Right atrium auricular region (tissue), 2 donors: ENCODE measurements around the gene ABHD16A. TPM values are rescaled to one million over a fixed set of nuclear protein-coding genes. Genes with fewer than 3 reads are reported as not detected.
A peak's percentile ranks its signal among the peaks of the same experiment; 100 is the strongest.

Experiments
- DNase-seq: peaks from one replicate; pipeline ENCODE4 v3.0.0-alpha.2; 2019; ENCODE audit warnings: low spot score
- H3K27ac ChIP-seq, 2 donors: fragments of 200-600 bp; sonication (generic); 1 replicate in 1 of 2; 2 replicates in 1 of 2; pipeline ENCODE4 v1.5.1; 2016 to 2019
- H3K27me3 ChIP-seq, 2 donors: fragments of 200-600 bp; sonication (generic); one replicate each; pipeline versions ENCODE4 v1.5.1 to v1.6.0; 2017 to 2019
- H3K36me3 ChIP-seq: fragments of 200-600 bp; sonication (generic); one replicate; pipeline ENCODE4 v1.5.1; 2016
- H3K4me1 ChIP-seq, 2 donors: fragments of 200-600 bp; sonication (generic); one replicate each; pipeline versions ENCODE4 v1.5.1 to v1.6.0; 2017 to 2019
- H3K4me3 ChIP-seq, 2 donors: fragments of 200-600 bp; sonication (generic); 1 replicate in 1 of 2; 2 replicates in 1 of 2; pipeline ENCODE4 v1.5.1; 2017 to 2019; ENCODE audit warnings: mild to moderate bottlenecking in 1 of 2, moderate library complexity in 1 of 2
- H3K9me3 ChIP-seq, 2 donors: fragments of 200-600 bp; sonication (generic); one replicate each; pipeline ENCODE4 v1.5.1; 2019
- CTCF ChIP-seq, 2 donors: fragments of 200-600 bp; sonication (generic); IDR thresholded peaks; one replicate each; pipeline ENCODE4 v1.5.1; 2019; ENCODE audit warnings: antibody characterized with exemption in 2 of 2
- total RNA-seq, 2 donors: library from RNA; depleted of rRNA; stranded (reverse); fragments of >200 nt; gene quantifications; one replicate each; pipeline ENCODE4 v1.1.0, GENCODE V29; 2016

The ABHD16A gene
- total RNA-seq, 2 donors from 2014 or later = 22.7 to 29.4 TPM

DNA sequence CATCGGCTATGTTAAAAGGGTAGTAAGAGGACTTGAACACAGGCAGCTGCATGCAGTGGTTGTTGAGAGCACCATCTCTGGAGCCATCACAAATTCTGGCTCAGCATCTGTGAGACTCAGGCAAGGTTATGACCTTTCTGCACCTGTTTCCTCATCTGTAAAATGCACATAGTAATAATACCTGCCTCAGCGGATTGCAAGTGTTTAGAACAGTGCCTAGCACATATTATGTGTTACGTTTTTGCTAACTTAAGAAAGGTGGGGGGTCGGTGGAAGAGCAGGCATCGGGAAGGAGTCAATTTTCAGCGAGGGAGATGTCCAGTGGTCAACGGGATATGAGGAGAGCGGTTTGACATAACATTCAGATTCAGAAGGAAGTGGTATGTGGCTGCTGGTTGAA is 25.2 kb downstream of the ABHD16A start:
- no peaks in the 10 kb centered on the region for H3K27me3 ChIP-seq
- no peak for DNase-seq
- H3K36me3 ChIP-seq = peaks cover 5% of the 10 kb centered on the region
- TF ChIP-seq CTCF (IDR thresholded peaks at IDR 0.05) = no peak
- peaks cover 0 to 16% of the 10 kb centered on the region in 2 donors for H3K4me1 ChIP-seq
- no peak overlapping the region for H3K27ac ChIP-seq
- H3K4me3 ChIP-seq = no peak overlapping the region
- no peaks in the 10 kb centered on the region for H3K9me3 ChIP-seq

GRCh38 chr6:31676904-31677303 is 26.2 kb downstream of the ABHD16A start:
- Histone ChIP-seq H3K27me3 (no peaks in the 10 kb centered on the region), H3K36me3 (peaks cover 16% of the 10 kb centered on the region), H3K9me3 (no peaks in the 10 kb centered on the region), H3K4me1 (peaks cover 0 to 16% of the 10 kb centered on the region in 2 donors), H3K27ac (no peak overlapping the region), H3K4me3 (no peak overlapping the region)
- no peak for TF ChIP-seq CTCF (IDR thresholded peaks at IDR 0.05)
- DNase-seq = no peak

- Histone ChIP-seq H3K36me3 (peaks cover 20% of the 10 kb centered on the region), H3K4me1 (peaks cover 0 to 11% of the 10 kb centered on the region in 2 donors), H3K9me3 (no peaks in the 10 kb centered on the region), H3K4me3 (no peak overlapping the region), H3K27me3 (no peaks in the 10 kb centered on the region), H3K27ac (no peak overlapping the region)
- no peak for DNase-seq
- TF ChIP-seq CTCF (IDR thresholded peaks at IDR 0.05) = no peak
Observed at GRCh38 chr6:31676322-31676903, 26.7 kb downstream of the ABHD16A start.

DNA sequence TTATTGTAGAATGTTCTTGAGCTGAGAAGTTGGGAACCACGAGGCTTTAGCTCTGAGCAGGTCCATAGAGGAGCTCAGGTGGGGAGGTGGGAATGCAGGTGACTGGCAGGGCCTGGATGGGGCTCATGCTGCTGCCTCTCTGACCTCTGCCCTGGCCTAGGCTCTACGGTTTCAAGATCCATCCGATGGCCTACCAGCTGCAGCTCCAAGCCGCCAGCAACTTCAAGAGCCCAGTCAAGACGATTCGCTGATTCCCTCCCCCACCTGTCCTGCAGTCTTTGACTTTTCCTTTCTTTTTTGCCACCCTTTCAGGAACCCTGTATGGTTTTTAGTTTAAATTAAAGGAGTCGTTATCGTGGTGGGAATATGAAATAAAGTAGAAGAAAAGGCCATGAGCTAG is 33.4 kb downstream of the ABHD16A start, which contains the start of gene LY6G5B:
LY6G5B (plus strand) TSS at position 301 of the 400 bp plus-strand sequence. CDS start 975 bp downstream, outside the sequence.
- H3K9me3 ChIP-seq = no peaks in the 10 kb centered on the region
- no peak for TF ChIP-seq CTCF (IDR thresholded peaks at IDR 0.05)
- H3K4me1 ChIP-seq = peaks cover 0 to 17% of the 10 kb centered on the region in 2 donors
- peaks cover 65% of the 10 kb centered on the region for H3K36me3 ChIP-seq
- no peak within 1 kb of the TSS for H3K4me3 ChIP-seq
- no peak within 1 kb of the TSS for H3K27ac ChIP-seq
- DNase-seq = no peak
- no peaks in the 10 kb centered on the region for H3K27me3 ChIP-seq

GRCh38 chr6:31666337-31666965 is 36.7 kb downstream of the ABHD16A start:
- no peaks in the 10 kb centered on the region for H3K27me3 ChIP-seq
- H3K27ac ChIP-seq = peak overlapping the region; percentile 89 to 97
- DNase-seq = no peak
- H3K4me1 ChIP-seq = peaks cover 0 to 41% of the 10 kb centered on the region in 2 donors
- no peaks in the 10 kb centered on the region for H3K9me3 ChIP-seq
- no peak for TF ChIP-seq CTCF (IDR thresholded peaks at IDR 0.05)
- peak overlapping the region; percentile 84 to 92 for H3K4me3 ChIP-seq
- peaks cover 55% of the 10 kb centered on the region for H3K36me3 ChIP-seq
